Right lung (tissue), 10 donors: ENCODE measurements around the gene ARRB2. TPM values are rescaled to one million over a fixed set of nuclear protein-coding genes. Genes with fewer than 3 reads are reported as not detected.
A peak's percentile ranks its signal among the peaks of the same experiment; 100 is the strongest.
"Not testable (repeated sequence)": the region's sequence is repeated elsewhere in the genome, so short reads cannot be mapped to it uniquely, and the experiment has no call there.

Source experiments
- DNase-seq, 2 donors: peaks; one replicate each; pipeline ENCODE4 v3.0.0-alpha.2; 2013
- long read RNA-seq, 8 donors: transcript quantifications; one replicate each; lab custom pipeline, GENCODE V29; 2026
- polyA plus RNA-seq, 5 donors: library from polyadenylated mRNA; unstranded; fragments of 120-200 nt; gene quantifications; one replicate each; pipeline versions ENCODE4 v1.2.1 to v1.2.3, GENCODE V29; 2013; ENCODE audit warnings: inconsistent platforms in 1 of 5, low replicate concordance in 1 of 5; ENCODE audit not compliant: insufficient read length in 5 of 5, insufficient read depth in 1 of 5

ARRB2 gene
- polyA plus RNA-seq: 10 to 100 TPM; 39.2 to 56.5 (median 44.9) TPM
- long read RNA-seq, donor 1, partial matches to known transcripts: 0 of 5 reads
- long read RNA-seq, donor 1, other reads (novel, unspliced or antisense): 0 of 5 reads
- long read RNA-seq, donor 2, partial matches to known transcripts: 0 of 4 reads
- long read RNA-seq, donor 2, other reads (novel, unspliced or antisense): 0 of 4 reads
- long read RNA-seq, donor 3, partial matches to known transcripts: 0 of 12 reads
- long read RNA-seq, donor 3, other reads (novel, unspliced or antisense): 0 of 12 reads
- long read RNA-seq, donor 4, partial matches to known transcripts: 0 of 6 reads
- long read RNA-seq, donor 4, other reads (novel, unspliced or antisense): 0 of 6 reads
- long read RNA-seq, donor 5, transcript ARRB2-201 (15 exons, 1,895 nt): major isoform, 5 of 11 reads
- long read RNA-seq, donor 5, partial matches to known transcripts: 0 of 11 reads
- long read RNA-seq, donor 5, other reads (novel, unspliced or antisense): 0 of 11 reads
- long read RNA-seq, donor 6, transcript ARRB2-209 (5 exons, 851 nt): major isoform, 7 of 22 reads
- long read RNA-seq, donor 6, partial matches to known transcripts: 10 of 22 reads
- long read RNA-seq, donor 6, other reads (novel, unspliced or antisense): 0 of 22 reads
- long read RNA-seq, donor 7, transcript ARRB2-201 (15 exons, 1,895 nt): major isoform, 6 of 11 reads
- long read RNA-seq, donor 7, partial matches to known transcripts: 0 of 11 reads
- long read RNA-seq, donor 7, other reads (novel, unspliced or antisense): 0 of 11 reads
- long read RNA-seq, donor 8, partial matches to known transcripts: 0 of 3 reads
- long read RNA-seq, donor 8, other reads (novel, unspliced or antisense): 0 of 3 reads

DNA sequence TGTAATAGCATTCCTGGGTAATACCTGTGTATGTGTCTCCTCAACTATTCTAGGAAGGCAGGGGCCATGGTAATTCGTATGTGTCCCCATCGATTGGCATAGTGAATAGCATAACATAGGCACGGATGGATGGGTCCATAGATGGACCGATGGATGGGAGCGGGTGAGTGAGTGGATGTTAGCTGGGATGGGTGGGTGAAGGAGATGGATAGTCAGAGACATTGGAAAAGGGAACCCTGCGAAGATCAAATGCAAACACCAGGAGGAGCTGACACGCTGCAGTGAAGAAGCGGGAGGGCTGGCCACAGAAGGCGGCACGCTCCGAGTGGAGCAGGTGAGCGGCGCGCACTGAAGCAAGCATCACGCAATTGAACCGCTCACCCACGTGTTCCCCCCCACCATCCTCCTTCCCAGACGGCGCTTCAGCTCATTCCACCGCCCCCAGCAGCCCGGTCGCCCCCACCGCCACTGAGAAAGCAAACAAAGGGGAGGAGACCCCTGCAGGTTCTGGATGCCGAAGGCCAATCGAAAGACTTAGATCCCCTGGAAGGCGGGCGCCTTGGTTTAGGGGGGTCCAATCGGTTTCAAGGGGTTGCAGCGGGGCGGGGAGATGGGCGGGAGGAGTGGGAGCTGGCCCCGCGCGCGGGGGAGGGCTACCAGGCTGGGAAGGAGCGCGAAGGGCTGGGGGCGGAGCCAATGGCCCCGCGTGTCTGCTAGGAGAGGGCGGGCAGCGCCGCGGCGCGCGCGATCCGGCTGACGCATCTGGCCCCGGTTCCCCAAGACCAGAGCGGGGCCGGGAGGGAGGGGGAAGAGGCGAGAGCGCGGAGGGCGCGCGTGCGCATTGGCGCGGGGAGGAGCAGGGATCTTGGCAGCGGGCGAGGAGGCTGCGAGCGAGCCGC, at the start of gene ARRB2:
ARRB2 (plus strand) TSS at position 839 of the 899 bp plus-strand sequence. CDS start 90 bp downstream, outside the sequence.
- DNase-seq: peak; percentile 100

DNA sequence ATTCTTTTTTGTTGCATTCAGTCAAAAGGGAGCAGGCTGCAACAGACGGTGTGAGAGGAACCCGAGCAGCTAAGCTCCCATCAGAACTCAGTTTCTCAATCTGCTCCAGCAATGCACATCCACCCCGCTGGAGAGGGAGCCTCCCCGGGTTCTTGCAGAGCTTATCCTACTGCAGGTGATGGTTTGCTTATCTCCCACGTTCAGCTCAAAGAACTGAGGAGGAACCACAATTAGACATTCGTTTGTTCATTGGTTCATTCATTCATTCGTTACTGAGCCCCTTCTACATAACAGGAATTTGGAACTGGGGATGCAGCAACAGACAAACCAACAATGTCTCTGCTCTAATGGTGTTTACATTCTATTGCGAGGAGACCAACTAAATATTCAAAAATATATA, 46.7 kb upstream of the ARRB2 start:
- DNase-seq: no peak

DNA sequence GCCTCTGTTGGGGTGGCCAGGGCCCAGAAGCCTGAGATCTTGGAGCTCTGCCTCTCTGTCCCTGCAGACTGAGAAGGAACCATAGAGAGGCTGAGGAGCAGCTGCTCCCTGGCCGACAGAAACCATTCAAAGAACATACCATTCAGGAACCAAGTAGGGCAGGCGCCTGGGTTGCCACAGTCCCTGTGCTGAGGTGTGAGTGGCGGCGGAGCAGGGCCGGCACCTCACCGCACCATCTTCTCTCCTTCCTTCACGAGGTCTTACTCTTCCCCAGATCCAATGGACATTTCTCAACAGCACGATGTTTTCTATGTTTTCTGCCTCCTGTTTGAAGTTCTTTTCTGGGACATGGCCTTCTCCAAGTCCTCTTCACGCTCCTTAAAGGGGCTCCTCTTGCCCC, 46.2 kb upstream of the ARRB2 start:
- DNase-seq: no peak

DNA sequence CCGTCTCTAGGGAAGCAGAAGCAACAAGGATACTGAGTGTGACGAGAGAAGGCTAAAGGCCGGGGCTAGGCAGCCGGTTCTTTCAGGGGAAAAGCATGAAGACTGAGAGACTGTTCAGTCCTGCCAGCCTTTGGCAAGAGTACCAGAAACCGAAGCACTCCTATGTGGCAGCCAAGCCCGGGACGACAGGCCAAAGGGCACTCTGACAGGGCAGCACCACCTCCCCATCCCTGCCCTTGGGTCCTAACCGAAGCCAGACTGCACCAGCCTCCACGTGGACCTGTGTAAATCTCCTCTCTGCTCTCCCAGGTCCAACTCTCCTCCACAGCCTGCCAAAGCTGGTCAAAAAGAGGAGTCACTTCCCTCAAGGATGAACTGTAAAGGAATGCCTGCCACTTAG, 45.4 kb upstream of the ARRB2 start:
- DNase-seq: no peak

DNA sequence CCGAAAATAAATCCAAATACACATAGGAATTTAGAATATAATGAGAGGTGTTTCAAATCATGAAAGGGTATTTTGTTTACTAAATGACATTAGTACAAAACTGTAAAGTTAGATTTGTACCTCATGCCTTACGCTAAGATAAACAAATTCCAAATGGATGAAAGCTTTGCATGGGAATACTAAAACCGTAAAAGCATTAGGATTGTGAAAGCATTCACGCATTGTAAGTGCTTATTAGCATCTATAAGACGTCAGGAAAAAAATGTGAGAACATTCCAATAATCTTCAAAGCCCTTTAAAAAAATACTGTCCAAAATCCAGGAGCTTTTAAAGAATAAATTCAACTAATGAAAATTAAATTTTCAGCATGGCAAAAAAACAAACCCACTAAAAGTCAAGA, 44.1 kb upstream of the ARRB2 start:
- no peak for DNase-seq

DNA sequence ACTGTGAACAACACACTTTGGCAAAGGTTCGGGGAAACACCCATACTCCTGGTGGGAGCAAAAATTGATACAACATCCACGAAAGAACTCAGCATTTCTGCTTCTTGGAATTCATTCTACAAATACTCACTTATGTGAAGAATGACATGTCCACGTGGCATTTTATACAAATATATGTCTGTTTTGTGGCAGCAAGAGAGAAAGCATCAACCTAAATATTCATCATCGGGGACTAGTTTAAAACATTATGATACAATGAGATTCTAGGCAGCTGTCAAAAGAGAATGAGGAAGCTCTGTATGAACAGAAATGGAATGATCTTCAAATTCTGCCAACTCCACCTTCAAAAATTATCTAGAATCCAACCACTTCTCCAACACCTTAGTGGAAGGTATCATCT, 43.3 kb upstream of the ARRB2 start:
- DNase-seq: no peak

DNA sequence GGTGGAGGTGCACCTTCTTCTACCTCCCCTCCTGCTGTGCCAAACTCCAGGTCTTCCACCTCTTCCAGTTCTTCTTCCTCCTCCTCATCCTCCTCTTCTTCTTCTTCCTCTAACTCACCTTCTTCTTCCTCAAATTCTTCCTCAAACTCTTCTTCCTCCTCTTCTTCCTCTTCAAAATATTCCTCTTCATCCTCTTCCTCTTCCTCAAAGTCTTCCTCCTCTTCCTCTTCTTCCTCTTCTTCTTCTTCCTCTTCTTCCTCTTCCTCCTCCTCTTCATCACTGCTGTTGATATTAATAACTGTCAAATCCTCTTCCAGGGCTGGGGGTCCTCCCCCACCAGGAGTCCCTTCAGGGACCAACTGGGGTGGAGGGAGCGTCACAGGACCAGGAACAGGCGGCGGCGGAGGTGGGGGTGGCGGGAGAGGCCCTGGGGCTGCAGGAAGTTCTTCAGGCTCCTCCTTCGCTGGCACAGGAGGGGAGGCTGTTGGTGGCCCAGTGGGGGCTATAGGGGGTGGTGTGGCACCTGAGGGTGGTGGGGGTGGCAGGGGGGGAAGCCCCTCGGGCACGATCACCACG, 38.3 kb upstream of the ARRB2 start:
- no peak for DNase-seq

DNA sequence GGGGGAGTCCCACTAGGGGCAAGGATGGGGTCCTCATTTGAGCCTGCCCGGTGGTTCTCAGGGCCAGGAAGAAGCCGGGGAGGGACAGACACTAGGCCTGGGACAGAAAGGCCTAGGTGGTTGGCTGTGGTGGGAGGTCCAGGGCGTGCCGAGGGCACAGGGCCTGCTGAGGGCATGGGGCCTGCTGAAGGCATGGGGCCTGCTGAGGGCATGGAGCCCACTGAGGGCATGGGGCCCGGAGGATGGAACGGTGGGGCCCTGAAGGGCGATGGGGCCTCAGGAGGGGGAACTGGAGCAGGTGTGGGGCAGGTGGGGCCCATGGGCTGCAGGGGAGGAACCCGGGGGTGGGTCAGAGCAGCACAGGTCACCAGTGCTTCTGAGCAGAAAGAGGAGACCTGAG, 37.7 kb upstream of the ARRB2 start:
- no peak for DNase-seq

DNA sequence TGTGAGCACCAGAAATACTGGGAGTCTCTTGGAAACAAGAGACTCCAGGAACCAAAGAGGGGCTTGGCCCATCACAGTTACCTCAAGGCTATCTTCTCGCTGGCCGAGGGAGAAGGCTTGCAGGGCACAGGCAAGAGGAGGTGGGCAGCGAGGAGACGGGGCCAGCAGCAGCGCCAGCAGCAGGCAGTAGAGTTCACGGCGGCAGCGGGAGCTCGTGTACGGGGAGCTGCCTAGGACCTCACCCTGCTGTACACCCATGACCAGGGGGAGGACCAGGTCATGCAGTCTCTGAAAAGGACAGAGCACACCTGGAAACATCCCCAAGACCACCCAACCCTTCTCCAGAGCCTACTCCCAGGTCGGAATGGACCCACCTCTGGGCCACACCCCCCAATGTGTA, 37.3 kb upstream of the ARRB2 start:
- no peak for DNase-seq

DNA sequence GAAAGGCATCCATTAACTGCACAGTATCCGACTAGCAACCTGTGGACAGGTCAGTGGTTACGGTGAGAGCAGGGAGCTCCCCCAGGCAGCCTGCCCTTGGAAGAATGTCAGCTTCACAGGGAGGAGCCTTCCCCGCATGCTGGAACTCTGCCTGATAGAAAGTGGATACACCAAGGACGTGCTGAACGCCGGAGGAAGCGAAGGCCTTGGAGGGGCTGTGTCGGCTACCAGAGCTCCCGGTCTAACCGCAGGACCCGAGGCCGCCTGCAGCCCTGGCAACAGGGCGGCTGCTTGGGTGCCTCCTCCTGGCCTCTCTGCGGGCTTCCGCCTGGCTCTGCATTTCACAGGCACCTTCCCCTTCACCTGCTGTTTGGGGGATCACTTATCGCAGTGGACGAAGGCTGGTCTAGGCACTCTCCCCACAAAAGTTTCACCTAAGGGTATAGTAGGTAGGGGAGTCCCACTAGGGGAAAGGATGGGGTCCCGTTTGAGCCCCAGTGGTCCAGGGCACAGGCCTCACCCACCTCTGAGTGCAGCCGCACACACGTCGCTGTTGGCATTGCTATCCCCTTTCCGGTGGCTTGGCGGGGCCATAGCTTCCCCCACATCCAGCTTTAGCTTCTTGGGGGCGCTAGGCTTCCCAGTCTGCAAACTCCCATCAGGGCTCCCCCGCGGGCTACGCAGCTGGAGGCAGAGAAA, 36.3 kb upstream of the ARRB2 start:
- no peak for DNase-seq

DNA sequence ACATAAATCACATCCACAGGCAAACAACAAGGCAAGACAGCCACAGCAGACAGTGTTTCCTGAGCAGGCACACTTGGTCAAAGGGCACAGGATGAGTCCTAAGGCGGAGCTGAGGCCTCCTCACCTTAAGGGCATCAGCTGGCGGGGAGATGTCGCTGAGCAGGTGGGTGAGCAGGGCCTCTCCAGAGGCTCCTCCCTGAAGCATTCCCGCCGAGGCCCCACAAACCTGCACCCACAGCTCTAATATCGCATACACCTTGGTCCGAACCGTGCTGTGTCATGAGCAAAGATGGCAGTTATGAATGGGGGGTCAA, 35.8 kb upstream of the ARRB2 start:
- DNase-seq: no peak

DNA sequence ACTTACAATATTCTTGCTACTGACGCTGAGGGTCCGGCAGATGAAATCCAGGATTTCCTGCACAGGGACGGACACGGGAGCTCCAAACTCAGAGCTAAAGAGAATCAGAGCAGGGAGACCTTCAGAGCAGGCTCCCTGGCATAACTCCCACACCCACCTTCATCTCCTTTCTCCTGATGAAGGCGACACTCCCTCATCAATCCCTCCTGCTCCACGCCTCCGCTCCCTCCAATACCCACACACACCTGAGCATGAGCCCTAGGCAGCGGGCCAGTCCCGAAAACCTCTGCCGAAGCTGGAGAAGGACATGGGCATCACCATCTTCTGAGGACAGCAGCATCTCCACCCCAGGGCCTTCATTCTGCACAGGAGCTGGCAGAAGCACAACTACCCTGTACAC, 34.6 kb upstream of the ARRB2 start:
- DNase-seq: no peak

DNA sequence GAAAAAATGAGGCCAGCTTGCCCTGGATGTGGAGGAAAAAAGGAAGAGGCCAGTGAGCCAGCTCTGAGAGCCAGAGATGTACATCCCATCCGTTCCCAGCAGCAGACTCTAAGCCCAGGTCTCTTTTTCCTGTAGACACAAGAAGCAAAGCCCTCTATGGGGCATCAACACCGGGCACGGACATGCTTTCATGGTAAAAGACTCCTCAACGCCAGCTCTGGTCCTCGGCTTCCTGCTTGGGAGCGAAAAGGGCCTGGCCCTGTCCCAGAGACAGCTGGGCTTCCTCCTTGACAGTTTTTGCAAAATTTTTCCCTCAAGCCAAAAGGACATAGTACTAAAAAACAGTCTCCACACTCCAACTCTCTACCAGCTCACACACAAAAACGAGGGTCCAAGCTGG, 33.6 kb upstream of the ARRB2 start:
- peak; percentile 84 to 88 for DNase-seq

DNA sequence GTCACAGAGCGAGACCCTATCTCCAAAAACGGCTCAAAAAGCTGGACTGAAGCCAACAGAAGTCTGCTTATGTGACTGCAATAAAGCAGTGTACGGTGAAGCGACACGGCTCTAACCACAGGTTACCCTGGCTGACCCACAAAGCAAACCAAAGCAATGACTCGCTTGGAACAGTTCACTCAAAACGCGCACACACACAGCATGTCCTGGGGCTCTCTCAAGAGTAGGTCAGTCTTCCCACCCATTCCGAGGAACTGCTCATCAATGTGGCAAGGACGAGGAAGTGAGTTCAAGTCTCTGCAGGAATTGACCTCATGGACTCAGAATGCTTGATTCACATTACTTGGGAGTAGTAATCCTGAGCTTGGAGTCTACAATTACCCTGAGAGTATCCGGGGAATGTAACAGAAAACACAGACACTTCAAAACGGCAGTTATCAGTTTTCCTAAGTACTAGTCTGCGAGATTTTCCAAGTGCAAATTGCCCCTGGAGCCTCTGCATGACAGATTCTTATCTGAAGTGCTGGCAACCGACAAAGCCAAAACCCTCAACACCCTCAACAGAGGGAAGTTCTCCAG, 31.9 kb upstream of the ARRB2 start:
- DNase-seq: no peak

DNA sequence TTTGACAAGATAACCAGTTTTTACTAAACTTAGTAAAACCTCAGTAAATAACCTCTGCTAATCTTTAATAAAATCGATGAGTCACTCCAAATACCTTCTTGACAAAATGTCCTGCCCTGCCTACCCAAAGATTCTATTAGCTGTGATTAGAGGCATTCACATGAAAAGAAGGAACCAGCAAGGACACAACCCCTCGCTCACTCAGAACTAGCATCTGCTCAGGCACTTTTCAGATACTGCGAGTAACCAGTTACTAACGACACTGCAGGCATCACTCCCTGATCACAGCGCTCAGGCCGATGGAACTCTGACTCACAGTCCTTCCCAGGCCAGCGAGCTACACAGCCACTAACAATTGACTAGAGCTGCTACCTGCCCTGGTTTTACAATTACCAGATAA, 30.8 kb upstream of the ARRB2 start:
- no peak for DNase-seq

DNA sequence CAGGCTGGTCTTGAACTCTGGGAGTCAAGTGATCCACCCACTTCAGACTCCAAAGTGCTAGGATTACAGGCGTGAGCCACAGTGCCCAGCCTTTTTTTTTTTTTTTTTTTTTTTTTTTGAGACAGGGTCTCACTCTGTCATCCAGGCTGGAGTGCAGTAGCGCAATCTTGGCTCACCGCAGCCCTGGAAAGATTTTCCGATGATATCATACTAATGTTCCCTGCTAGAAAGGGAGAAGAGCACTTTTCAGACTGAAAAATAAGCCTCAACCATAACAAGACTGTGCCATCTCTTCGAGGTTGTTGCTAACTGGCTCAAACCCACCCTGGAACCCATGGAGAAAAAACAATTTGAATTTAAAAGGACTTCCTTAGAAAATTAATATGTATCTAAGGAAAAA, 26.7 kb upstream of the ARRB2 start:
- DNase-seq: not testable (repeated sequence)

DNA sequence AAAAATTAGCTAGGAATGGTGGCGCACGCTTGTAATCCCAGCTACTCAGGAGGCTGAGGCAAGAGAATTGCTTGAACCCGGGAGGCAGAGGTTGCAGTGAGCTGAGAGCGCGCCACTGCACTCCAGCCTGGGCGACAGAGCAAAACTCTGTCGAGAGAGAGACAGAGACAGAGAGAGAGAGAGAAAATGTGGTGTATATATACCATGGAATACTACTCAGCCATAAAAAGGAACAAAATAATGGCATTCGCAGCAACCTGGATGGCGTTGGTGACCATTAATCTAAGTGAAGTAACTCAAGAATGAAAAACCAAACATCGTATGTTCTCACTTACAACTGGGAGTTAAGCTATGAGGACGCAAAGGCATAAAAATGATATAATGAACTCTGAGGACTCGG, 20.6 kb upstream of the ARRB2 start:
- DNase-seq: not testable (repeated sequence)

DNA sequence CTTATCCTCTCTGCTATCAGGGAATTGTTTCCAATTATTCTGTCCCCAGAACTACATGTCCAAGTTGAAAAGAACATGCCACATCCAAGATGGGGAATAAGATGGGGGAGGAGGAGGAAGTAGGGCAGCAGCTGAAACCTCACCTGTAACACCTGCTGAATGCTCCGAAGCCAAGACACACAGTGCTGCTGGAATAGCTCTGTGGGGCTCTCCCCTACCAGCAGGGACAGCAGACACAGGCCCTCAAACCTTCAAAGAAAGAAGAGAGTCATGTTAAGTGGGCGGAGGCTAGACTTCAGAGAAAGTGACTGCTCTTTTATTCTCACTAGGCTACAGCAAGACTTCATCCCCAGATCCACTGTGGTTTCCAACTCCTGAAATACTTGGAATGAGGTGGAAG, 19.7 kb upstream of the ARRB2 start:
- no peak for DNase-seq

DNA sequence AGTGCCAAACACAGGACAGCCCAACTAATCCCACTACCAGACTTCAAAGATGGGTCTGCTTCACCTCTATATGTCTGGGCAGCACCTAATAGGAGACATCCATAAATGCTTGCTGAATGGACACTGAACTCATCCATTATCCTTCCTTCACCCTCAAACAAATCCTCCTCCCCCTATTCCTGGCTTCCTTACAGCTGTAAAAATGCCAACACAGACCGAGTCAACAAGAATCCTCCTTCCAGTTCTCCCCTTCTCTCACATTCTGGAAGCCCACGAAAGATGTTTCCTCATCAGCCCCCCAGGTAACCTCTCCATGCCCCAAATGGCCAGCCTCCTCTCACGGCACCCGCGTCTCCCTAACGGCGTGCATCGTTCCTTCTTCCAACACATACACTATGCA, 18.7 kb upstream of the ARRB2 start:
- no peak for DNase-seq

DNA sequence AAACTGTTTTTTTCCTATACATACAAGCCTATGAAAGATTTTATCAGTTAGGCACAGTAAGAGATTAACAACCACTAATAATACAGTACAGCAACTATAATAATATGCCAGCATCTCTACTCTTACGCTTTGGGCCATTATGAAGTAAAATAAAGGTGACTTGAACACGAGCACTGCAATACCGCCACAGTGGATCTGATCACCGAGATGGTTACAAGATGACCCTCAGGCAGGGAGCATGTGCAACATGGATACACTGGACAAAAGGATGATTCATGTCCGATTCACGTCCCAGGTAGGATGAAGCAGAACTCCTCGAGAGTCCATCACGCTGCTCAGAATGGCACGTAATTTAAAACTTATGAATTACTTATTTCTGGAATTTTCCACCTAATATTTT, 17.0 kb upstream of the ARRB2 start:
- no peak for DNase-seq

DNA sequence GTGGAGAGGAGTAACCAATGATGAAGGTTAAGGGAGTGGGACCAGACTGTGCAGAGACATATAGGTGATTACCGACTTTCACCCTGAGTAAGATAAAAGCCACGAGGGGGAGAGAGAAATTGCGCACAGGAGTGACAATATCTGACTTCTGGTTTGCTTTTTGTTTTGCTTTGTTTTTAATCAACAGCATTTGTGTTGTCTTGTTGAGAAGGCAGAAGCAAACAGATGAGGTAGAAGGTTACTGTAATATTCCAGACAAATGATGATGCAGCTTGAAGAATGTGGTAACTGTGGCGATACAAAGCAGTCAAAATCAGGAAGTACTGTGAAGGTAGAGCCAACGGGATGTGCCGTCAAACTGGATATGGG, 14.0 kb upstream of the ARRB2 start:
- DNase-seq: no peak
